ENCODE measurements around the gene ITPK1.

DNA sequence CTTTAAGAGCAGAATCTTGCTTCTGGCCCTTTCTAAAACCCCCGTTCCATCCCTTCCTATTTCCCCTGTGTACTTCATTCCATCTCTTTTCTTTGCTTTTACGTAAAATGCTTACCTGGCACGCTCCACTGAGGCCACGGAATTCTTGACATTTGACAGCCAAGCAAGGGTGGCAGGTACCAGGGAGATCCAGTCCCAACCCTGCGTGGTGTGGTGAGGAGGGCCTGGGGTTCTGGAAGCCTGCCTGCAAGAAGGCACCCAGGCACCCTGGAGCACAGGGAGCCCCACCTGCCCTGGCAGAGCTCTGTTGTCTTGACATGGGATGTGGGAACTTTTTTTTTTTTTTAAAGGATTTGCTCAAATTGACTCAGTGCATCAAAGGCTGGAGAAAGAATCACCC, 48.6 kb downstream of the ITPK1 start:
- no peak for TF ChIP-seq POLR2A (IDR thresholded peaks at IDR 0.05)
- TF ChIP-seq, protein P1, sequence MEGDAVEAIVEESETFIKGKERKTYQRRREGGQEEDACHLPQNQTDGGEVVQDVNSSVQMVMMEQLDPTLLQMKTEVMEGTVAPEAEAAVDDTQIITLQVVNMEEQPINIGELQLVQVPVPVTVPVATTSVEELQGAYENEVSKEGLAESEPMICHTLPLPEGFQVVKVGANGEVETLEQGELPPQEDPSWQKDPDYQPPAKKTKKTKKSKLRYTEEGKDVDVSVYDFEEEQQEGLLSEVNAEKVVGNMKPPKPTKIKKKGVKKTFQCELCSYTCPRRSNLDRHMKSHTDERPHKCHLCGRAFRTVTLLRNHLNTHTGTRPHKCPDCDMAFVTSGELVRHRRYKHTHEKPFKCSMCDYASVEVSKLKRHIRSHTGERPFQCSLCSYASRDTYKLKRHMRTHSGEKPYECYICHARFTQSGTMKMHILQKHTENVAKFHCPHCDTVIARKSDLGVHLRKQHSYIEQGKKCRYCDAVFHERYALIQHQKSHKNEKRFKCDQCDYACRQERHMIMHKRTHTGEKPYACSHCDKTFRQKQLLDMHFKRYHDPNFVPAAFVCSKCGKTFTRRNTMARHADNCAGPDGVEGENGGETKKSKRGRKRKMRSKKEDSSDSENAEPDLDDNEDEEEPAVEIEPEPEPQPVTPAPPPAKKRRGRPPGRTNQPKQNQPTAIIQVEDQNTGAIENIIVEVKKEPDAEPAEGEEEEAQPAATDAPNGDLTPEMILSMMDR (IDR thresholded peaks at IDR 0.05), result no peak

Data from transverse colon (tissue), 3 donors.